HT1080 (cell line): Measurements from ENCODE around the gene TMPRSS9. TPM values are rescaled to one million over a fixed set of nuclear protein-coding genes. Genes with fewer than 3 reads are reported as not detected.
"Not testable (repeated sequence)": the region's sequence is repeated elsewhere in the genome, so short reads cannot be mapped to it uniquely, and the experiment has no call there.

Experiments used
- DNase-seq: peaks from one replicate; pipeline ENCODE4 v3.0.0-alpha.2; 2015; ENCODE audit warnings: low read depth
- total RNA-seq: library from RNA; depleted of rRNA; stranded (reverse); fragments of >200 nt; shearing (Covaris generic); gene quantifications from 2 replicates; pipeline ENCODE4 v1.2.3, GENCODE V29; 2014; rRNA removed

Gene TMPRSS9
- total RNA-seq, 1 experiment from 2014 or later: not detected

- not testable (repeated sequence) for DNase-seq
Measured at GRCh38 chr19:2458776-2459175, 98.7 kb downstream of the TMPRSS9 start.

GRCh38 chr19:2460245-2460644, 100.2 kb downstream of the TMPRSS9 start:
- no peak for DNase-seq

GRCh38 chr19:2461751-2462634, 101.9 kb downstream of the TMPRSS9 start:
- DNase-seq: peak; percentile 92

- peak; percentile 92 for DNase-seq
Measured at GRCh38 chr19:2462635-2463421, 102.8 kb downstream of the TMPRSS9 start.

- DNase-seq: peak; percentile 20
Measured at GRCh38 chr19:2463694-2464093, 103.6 kb downstream of the TMPRSS9 start.

- DNase-seq: no peak
Measured at GRCh38 chr19:2464389-2464788, 104.3 kb downstream of the TMPRSS9 start.

GRCh38 chr19:2468596-2468995, 108.5 kb downstream of the TMPRSS9 start:
- no peak for DNase-seq

GRCh38 chr19:2469102-2469914, 109.2 kb downstream of the TMPRSS9 start:
- DNase-seq: peak; percentile 91

- DNase-seq: not testable (repeated sequence)
Measured at GRCh38 chr19:2469915-2470200, 109.8 kb downstream of the TMPRSS9 start.

GRCh38 chr19:2474232-2475017, 114.4 kb downstream of the TMPRSS9 start:
- peak; percentile 93 for DNase-seq

GRCh38 chr19:2475018-2475701, 115.1 kb downstream of the TMPRSS9 start:
- DNase-seq: peak; percentile 68

Other genes starting within 250 kb of the TMPRSS9 start
- gene AP3D1, start 208.7 kb upstream of the TMPRSS9 start, total RNA-seq: 124 and 146 TPM in 2 replicates
- gene DOT1L, start 196.3 kb upstream of the TMPRSS9 start, total RNA-seq: 8.5 and 10.0 TPM in 2 replicates
- 146 and 152 TPM in 2 replicates for gene PLEKHJ1, start 123.9 kb upstream of the TMPRSS9 start, total RNA-seq
- gene SF3A2, start 123.4 kb upstream of the TMPRSS9 start, total RNA-seq: 71.2 and 91.0 TPM in 2 replicates
- gene AMH, start 110.9 kb upstream of the TMPRSS9 start, total RNA-seq: 7.2 and 10.6 TPM in 2 replicates
- gene JSRP1, start 103.8 kb upstream of the TMPRSS9 start, total RNA-seq: not detected in 2 replicates
- gene PEAK3, start 78.1 kb upstream of the TMPRSS9 start, total RNA-seq: 0.03 and 0.35 TPM in 2 replicates
- not detected in 2 replicates for gene LINGO3, start 52.1 kb upstream of the TMPRSS9 start, total RNA-seq
- gene LSM7, start 31.7 kb upstream of the TMPRSS9 start, total RNA-seq: 280 and 379 TPM in 2 replicates
- 13.4 and 16.2 TPM in 2 replicates for gene SPPL2B, start 31.6 kb upstream of the TMPRSS9 start, total RNA-seq
- gene TIMM13, start 67.3 kb downstream of the TMPRSS9 start, total RNA-seq: 115 and 124 TPM in 2 replicates
- 249 and 268 TPM in 2 replicates for gene LMNB2, start 96.7 kb downstream of the TMPRSS9 start, total RNA-seq
- 40.0 and 53.1 TPM in 2 replicates for gene GADD45B, start 115.9 kb downstream of the TMPRSS9 start, total RNA-seq